VCaP (cell line): ENCODE results near the gene RBMS1.

Experiments
- H3K27ac ChIP-seq: fragments of 450-650 bp; 2 replicates; pipeline ENCODE4 v1.5.1; 2017
- TF ChIP-seq, protein P1 (sequence below): fragments of 450-650 bp; conservative IDR thresholded peaks from 2 replicates; pipeline ENCODE4 v1.5.1; 2017; ENCODE audit warnings: mild to moderate bottlenecking, moderate library complexity

Gene RBMS1

DNA sequence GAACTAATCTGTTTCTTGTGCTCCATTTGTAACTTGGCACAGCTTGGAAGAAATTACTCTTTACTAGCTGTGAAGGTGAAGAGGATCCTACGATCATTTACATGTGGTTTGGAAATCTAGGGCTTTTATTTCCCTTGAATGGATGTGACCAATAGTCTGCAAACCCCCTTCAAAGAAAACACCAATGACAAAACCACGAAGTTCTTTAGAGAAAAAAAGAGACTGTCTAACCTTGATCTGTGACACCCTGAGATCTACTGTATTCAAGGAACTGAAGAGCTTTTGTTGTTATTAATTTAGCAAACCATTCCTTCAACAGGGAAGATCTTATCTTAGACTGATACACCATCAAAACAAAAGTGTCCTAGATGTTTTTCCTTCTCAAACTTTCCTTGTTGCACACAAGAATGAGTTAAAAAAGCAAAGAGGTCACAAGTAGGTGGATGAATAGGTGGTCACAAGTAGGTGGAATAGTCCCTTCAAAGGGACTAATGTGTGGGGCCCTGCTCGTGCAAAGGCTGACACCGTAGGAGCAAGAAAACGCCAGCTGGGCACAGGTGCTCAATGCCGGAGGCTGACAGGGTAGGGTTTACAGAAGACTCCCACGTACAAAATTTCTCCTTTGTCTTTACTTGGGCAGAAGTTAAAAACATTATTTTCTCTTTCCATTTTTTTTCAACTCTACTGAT lies 197.9 kb downstream of the RBMS1 start:
- TF ChIP-seq, protein P1, sequence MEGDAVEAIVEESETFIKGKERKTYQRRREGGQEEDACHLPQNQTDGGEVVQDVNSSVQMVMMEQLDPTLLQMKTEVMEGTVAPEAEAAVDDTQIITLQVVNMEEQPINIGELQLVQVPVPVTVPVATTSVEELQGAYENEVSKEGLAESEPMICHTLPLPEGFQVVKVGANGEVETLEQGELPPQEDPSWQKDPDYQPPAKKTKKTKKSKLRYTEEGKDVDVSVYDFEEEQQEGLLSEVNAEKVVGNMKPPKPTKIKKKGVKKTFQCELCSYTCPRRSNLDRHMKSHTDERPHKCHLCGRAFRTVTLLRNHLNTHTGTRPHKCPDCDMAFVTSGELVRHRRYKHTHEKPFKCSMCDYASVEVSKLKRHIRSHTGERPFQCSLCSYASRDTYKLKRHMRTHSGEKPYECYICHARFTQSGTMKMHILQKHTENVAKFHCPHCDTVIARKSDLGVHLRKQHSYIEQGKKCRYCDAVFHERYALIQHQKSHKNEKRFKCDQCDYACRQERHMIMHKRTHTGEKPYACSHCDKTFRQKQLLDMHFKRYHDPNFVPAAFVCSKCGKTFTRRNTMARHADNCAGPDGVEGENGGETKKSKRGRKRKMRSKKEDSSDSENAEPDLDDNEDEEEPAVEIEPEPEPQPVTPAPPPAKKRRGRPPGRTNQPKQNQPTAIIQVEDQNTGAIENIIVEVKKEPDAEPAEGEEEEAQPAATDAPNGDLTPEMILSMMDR: no peak
- H3K27ac ChIP-seq: no peak overlapping the region

DNA sequence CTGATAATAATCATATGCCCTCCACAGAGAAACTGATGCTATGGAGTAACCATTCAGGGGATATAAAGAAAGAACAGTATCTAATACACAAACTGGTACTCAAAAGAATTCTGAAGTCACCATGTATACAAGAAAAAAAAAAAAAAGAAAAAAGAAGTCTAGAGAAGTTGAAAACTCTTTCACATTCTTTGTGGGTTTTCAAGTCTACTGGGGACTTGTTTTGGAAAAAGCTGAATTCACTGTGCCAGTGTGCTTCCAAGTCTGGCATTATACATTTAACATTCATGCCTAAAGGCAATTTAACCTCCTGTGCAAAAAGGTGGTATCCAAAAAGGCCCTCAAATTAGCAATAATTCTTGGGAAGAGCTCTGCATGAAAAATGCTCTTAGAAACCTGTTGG lies 198.7 kb downstream of the RBMS1 start:
- TF ChIP-seq, protein P1: no peak
- no peak overlapping the region for H3K27ac ChIP-seq

DNA sequence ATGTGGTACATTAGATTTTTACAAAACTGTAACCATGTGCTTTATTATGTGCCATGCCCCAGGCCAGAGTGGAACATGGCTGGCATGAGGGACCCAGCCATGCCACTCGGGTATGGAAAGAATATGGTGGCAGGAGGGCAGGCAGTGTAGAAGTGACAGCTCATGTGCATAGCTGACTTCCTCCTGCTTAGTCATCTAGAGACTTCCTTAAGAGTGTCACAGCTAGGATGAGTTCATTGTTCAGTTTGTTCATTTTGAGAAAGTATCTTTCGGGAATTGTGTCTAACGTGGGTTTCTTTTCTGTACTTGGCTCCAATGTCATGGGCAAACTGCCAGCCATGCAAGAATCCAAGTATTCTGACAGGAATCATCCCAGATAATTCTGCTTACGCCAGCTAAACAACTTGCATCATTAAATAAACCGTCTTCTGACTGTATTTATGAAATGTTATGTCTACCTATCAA lies 199.2 kb downstream of the RBMS1 start:
- TF ChIP-seq, protein P1: no peak
- no peak overlapping the region for H3K27ac ChIP-seq

DNA sequence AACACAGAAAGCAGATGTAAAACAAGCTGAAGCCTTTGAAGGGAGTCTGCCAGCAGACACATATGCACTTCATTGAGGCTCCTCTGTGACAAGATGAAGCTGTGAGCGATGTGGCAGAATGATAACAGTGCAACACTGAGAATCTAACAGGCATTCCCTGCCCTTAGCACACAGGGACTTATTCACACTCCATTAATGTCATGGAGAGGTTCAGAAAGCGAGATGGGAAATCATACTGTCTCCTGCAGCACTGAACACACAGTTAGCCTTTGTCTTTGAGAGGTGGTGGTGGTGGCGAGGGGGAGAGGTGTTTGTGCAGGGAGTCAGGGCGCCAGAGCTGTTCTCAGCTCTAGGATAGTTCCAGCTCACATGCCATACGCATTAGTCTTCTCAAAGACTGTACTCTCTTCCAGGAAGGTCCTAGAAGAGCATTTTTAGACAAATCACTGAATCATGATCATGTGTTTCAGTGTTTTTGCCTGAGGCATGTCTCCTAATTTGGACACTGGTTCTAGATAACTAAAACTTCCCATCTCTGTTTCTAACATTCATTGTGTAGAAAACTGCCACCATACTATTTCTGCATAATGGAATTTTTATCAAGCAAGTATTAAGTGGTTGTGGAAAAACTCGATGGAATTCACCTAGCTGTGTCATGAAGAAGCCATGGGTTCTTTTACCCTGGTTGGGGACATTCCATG lies 200.1 kb downstream of the RBMS1 start:
- TF ChIP-seq, protein P1: no peak
- no peak overlapping the region for H3K27ac ChIP-seq

DNA sequence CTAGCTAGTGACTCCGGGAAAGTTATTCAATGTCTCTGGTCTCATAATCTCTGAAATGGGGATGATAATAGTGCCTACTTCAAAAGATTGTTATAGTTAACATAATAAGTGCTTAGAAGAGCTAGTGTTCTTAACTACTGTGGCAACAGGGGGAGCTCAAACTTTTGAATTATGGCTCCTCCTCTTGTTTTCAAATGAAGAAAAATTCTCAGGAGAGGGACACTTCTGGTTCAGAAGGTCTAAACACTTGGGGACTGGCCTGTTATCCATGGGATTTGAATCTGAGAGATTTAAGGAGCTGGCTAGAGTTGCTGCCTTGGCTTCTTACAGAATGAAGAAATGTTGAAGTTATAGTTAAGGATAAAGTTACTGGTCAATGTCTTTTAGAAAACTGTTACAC lies 201.4 kb downstream of the RBMS1 start:
- TF ChIP-seq, protein P1: no peak
- no peak overlapping the region for H3K27ac ChIP-seq

DNA sequence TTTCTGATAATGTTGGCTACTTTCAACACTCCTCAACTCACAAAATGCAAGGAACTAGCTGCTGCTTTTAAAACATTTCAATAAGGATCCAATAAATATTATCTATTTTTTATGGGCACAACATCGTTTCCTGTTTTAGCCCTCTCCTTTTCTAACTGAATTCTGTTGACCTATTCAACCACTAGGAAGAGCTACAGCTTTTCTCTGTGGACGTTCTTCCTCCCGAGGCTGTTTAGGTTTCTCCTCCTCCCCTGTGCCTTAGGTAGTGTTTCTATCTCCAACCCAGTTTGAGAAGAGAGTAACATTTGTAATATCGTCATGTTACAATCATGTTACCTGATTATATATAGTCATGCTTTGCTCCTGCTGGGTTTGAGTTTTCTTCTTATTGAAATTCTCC lies 202.2 kb downstream of the RBMS1 start:
- TF ChIP-seq, protein P1: peak; percentile 50

DNA sequence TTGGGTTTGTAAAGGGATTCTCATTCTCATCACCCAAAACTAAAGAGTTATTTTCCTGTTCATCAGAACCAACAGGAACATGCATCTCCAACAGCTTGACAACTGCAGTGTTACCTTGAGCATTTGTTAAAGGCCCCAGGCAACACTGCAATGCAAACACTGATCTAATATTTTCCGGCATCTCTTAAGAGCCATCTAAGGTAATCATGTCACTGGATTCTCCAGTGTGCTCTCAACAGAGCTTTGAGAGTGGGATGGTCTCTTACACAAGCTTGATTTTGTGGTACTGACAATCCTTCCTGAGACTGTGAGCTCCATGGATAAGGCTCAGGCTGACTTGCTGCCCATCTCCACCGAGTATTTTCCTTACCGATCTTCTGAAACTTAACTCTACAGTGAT lies 203.0 kb downstream of the RBMS1 start:
- peak overlapping the region; percentile 63 for H3K27ac ChIP-seq
- TF ChIP-seq, protein P1: no peak

More for the DNA sequence above, 202.2 kb downstream of the RBMS1 start:
- H3K27ac ChIP-seq: peak overlapping the region; percentile 63
